ENCODE results near the gene CYTL1. TPM values are rescaled to one million over a fixed set of nuclear protein-coding genes. Genes with fewer than 3 reads are reported as not detected.

CYTL1 gene
- total and polyA plus RNA-seq, 9 of the 15 experiments (the other 6 are each of a cell fraction or from before 2014, with no cell fraction given), result not detected

GRCh38 chr4:5055411-5055810 lies 36.2 kb upstream of the CYTL1 start:
- H3K27ac ChIP-seq (ENCODE audit: extremely low read depth, low read depth, low read length), result no peak overlapping the region
- POLR2A ChIA-PET, result no interaction called here
- no peak for TF ChIP-seq EHMT2 (IDR thresholded peaks at IDR 0.05)
- no peak for TF ChIP-seq CHD4 (IDR thresholded peaks at IDR 0.05; ENCODE audit: insufficient read depth, insufficient replicate concordance, low read depth, low read length, poor library complexity, severe bottlenecking)
- TF ChIP-seq FIP1L1 (IDR thresholded peaks at IDR 0.05; ENCODE audit: low read depth, low read length, poor library complexity, severe bottlenecking), result no peak
- no peak for TF ChIP-seq HMG20A (CRISPR knock-in tag; conservative IDR thresholded peaks at IDR 0.05)
- TF ChIP-seq MLX (CRISPR knock-in tag; conservative IDR thresholded peaks at IDR 0.05), result no peak
- no peak for TF ChIP-seq ZNF280B (CRISPR knock-in tag; IDR thresholded peaks at IDR 0.05)
- no peak for TF ChIP-seq CBX3 (IDR thresholded peaks at IDR 0.05; ENCODE audit: borderline replicate concordance in 1 of 2, low read length in 2 of 2)
- TF ChIP-seq, protein P1, sequence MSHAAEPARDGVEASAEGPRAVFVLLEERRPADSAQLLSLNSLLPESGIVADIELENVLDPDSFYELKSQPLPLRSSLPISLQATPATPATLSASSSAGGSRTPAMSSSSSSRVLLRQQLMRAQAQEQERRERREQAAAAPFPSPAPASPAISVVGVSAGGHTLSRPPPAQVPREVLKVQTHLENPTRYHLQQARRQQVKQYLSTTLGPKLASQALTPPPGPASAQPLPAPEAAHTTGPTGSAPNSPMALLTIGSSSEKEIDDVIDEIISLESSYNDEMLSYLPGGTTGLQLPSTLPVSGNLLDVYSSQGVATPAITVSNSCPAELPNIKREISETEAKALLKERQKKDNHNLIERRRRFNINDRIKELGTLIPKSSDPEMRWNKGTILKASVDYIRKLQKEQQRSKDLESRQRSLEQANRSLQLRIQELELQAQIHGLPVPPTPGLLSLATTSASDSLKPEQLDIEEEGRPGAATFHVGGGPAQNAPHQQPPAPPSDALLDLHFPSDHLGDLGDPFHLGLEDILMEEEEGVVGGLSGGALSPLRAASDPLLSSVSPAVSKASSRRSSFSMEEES (CRISPR knock-in tag; IDR thresholded peaks at IDR 0.05), result no peak
- no peak for TF ChIP-seq HNRNPL (IDR thresholded peaks at IDR 0.05; ENCODE audit: low read depth, low read length)
- TF ChIP-seq ARHGAP35 (IDR thresholded peaks at IDR 0.05; ENCODE audit: partially characterized antibody), result no peak
- DNase-seq (ENCODE audit: extremely low read depth in 1 of 4, low spot score in 3 of 4), result no peak
- no peaks in the 10 kb centered on the region for H3K9me1 ChIP-seq (ENCODE audit: control insufficient read depth, insufficient read depth, low read length)
- no peaks in the 10 kb centered on the region for H4K20me1 ChIP-seq (replicated peaks; ENCODE audit: control insufficient read depth, insufficient read depth, low read length)
- peaks cover 0 to 5% of the 10 kb centered on the region in 2 experiments; a peak in 1 of 5 replicates for H3K27me3 ChIP-seq (ENCODE audit: control insufficient read depth in 2 of 2, insufficient read depth in 2 of 2, low read length in 2 of 2)
- CTCF ChIA-PET (ENCODE audit: low intra/inter-chr PET ratio), result no interaction called here
- no peak overlapping the region for H3K9ac ChIP-seq (ENCODE audit: insufficient read depth in 1 of 2, low read depth in 2 of 2, low read length in 2 of 2)
- ATAC-seq, result no peak
- H3K4me1 ChIP-seq (replicated peaks in 1 of 2; ENCODE audit: control insufficient read depth in 2 of 2, insufficient read depth in 2 of 2, low read length in 2 of 2), result peaks cover 7 to 18% of the 10 kb centered on the region in 2 experiments; a peak in 3 of 5 replicates
- H2AFZ ChIP-seq (ENCODE audit: low read depth, low read length), result no peak overlapping the region
- 0% methylated on average over 5 of the region's 5 CpGs for WGBS (ENCODE audit: insufficient coverage, low coverage, missing lambda C conversion rate)
- intact Hi-C loops (cut with micrococcal nuclease) (no loop called here), in situ Hi-C loops (cut with MboI) (no loop called here)
- H3K9me3 ChIP-seq (replicated peaks; ENCODE audit: control insufficient read depth, insufficient read depth, low read depth, low read length), result no peaks in the 10 kb centered on the region
- no peaks in the 10 kb centered on the region for H3K36me3 ChIP-seq (ENCODE audit: control insufficient read depth, insufficient read depth, low read length)
- no TSS peak for BruUV-seq (replicated peaks)
- H3K79me2 ChIP-seq (ENCODE audit: control insufficient read depth, insufficient read depth, low read length), result no peaks in the 10 kb centered on the region
- H3K4me3 ChIP-seq, result no peak overlapping the region
- H3K4me2 ChIP-seq (ENCODE audit: insufficient read depth, low read length), result no peak overlapping the region
- FAIRE-seq, result no peak
